Ishikawa (cell line): ENCODE data around the gene OXER1.

Experiments used
- CREB1 ChIP-seq: IDR thresholded peaks from 2 replicates; pipeline ENCODE4 v1.6.1; 2012; ENCODE audit warnings: low read depth
- TEAD4 ChIP-seq: IDR thresholded peaks from 2 replicates; pipeline ENCODE4 v1.6.1; 2012

- TF ChIP-seq CREB1 (no peak), TEAD4 (no peak)
Measured at GRCh38 chr2:42796427-42797248, 32.7 kb upstream of the OXER1 start.
